H9 (cell line): ENCODE measurements around the gene SDK2. TPM values are rescaled to one million over a fixed set of nuclear protein-coding genes. Genes with fewer than 3 reads are reported as not detected.

Source experiments
- DNase-seq: peaks from one replicate; pipeline ENCODE4 v3.0.0-alpha.2; 2017
- H2AFZ ChIP-seq: one replicate; pipeline ENCODE4 v1.6.1; 2013; ENCODE audit warnings: mild to moderate bottlenecking, low read length, control low read depth, moderate library complexity
- H2AK5ac ChIP-seq: 2 replicates; pipeline ENCODE4 v1.6.1; 2013; ENCODE audit warnings: low read length, control low read depth, mixed read lengths; ENCODE audit not compliant: insufficient read length
- H2BK120ac ChIP-seq: one replicate; pipeline ENCODE4 v1.6.1; 2013; ENCODE audit warnings: low read depth, mild to moderate bottlenecking, low read length, control low read depth, inconsistent platforms; ENCODE audit not compliant: poor library complexity, severe bottlenecking
- H2BK12ac ChIP-seq: 2 replicates; pipeline ENCODE4 v1.6.1; 2013; ENCODE audit warnings: low read length, control low read depth, mixed read lengths, low read depth; ENCODE audit not compliant: insufficient read length
- H2BK15ac ChIP-seq: 2 replicates; pipeline ENCODE4 v1.6.1; 2013; ENCODE audit warnings: low read depth, low read length, control low read depth
- H2BK20ac ChIP-seq: one replicate; pipeline ENCODE4 v1.6.1; 2013; ENCODE audit warnings: low read depth, mild to moderate bottlenecking, low read length, control low read depth, inconsistent platforms; ENCODE audit not compliant: poor library complexity, severe bottlenecking
- H2BK5ac ChIP-seq: 2 replicates; pipeline ENCODE4 v1.6.1; 2013; ENCODE audit warnings: low read length, control low read depth, mixed read lengths; ENCODE audit not compliant: insufficient read length
- H3K14ac ChIP-seq: 2 replicates; pipeline ENCODE4 v1.6.1; 2013; ENCODE audit warnings: low read length, control low read depth; ENCODE audit not compliant: insufficient read depth
- H3K18ac ChIP-seq: 2 replicates; pipeline ENCODE4 v1.6.1; 2013; ENCODE audit warnings: low read depth, mild to moderate bottlenecking, mixed read lengths, low read length, control low read depth; ENCODE audit not compliant: insufficient read length
- H3K23ac ChIP-seq: 2 replicates; pipeline ENCODE4 v1.6.1; 2013; ENCODE audit warnings: low read length, control low read depth, mixed read lengths, low read depth; ENCODE audit not compliant: insufficient read length
- H3K23me2 ChIP-seq: 2 replicates; pipeline ENCODE4 v1.6.1; 2013; ENCODE audit warnings: low read depth, mild to moderate bottlenecking, mixed read lengths, low read length, control low read depth; ENCODE audit not compliant: insufficient read length, poor library complexity, severe bottlenecking
- H3K27ac ChIP-seq: 2 replicates; pipeline ENCODE4 v1.5.1; 2013; ENCODE audit warnings: low read length, control low read depth, mixed read lengths, low read depth; ENCODE audit not compliant: insufficient read length
- H3K27me3 ChIP-seq: 2 replicates; pipeline ENCODE4 v1.6.1; 2013; ENCODE audit warnings: low read length, control low read depth, inconsistent platforms; ENCODE audit not compliant: insufficient read depth
- H3K4ac ChIP-seq: 2 replicates; pipeline ENCODE4 v1.6.1; 2013; ENCODE audit warnings: low read depth, mild to moderate bottlenecking, control low read depth, inconsistent platforms, low read length, moderate library complexity
- H3K4me1 ChIP-seq: 2 replicates; pipeline ENCODE4 v1.6.1; 2013; ENCODE audit warnings: low read length, control low read depth, inconsistent platforms; ENCODE audit not compliant: insufficient read depth
- H3K4me2 ChIP-seq: 2 replicates; pipeline ENCODE4 v1.6.1; 2013; ENCODE audit warnings: low read length, control low read depth, mixed read lengths; ENCODE audit not compliant: insufficient read length, insufficient read depth
- H3K56ac ChIP-seq: 2 replicates; pipeline ENCODE4 v1.6.1; 2013; ENCODE audit warnings: low read depth, mild to moderate bottlenecking, mixed read lengths, low read length, control low read depth; ENCODE audit not compliant: insufficient read length
- H3K79me1 ChIP-seq: 2 replicates; pipeline ENCODE4 v1.6.1; 2013; ENCODE audit warnings: low read depth, mild to moderate bottlenecking, moderate library complexity, low read length, control low read depth, inconsistent platforms; ENCODE audit not compliant: insufficient read depth, poor library complexity, severe bottlenecking
- H3K79me2 ChIP-seq: 2 replicates; pipeline ENCODE4 v1.6.1; 2013; ENCODE audit warnings: low read length, control low read depth, inconsistent platforms; ENCODE audit not compliant: insufficient read depth
- H3K9ac ChIP-seq: 2 replicates; pipeline ENCODE4 v1.6.1; 2013; ENCODE audit warnings: low read length, control low read depth, mixed read lengths; ENCODE audit not compliant: insufficient read length; ENCODE audit errors: extremely low read depth
- H3K9me3 ChIP-seq: one replicate; pipeline ENCODE4 v1.6.1; 2013; ENCODE audit warnings: low read depth, low read length, inconsistent platforms; ENCODE audit not compliant: control insufficient read depth
- H3T11ph ChIP-seq: one replicate; pipeline ENCODE4 v1.6.1; 2013; ENCODE audit warnings: mild to moderate bottlenecking, low read length, control low read depth, inconsistent platforms
- H4K20me1 ChIP-seq: one replicate; pipeline ENCODE4 v1.6.1; 2013; ENCODE audit not compliant: control insufficient read depth, insufficient read length, insufficient read depth
- H4K5ac ChIP-seq: 2 replicates; pipeline ENCODE4 v1.6.1; 2013; ENCODE audit warnings: low read depth, mild to moderate bottlenecking, mixed read lengths, low read length, control low read depth; ENCODE audit not compliant: insufficient read length
- H4K8ac ChIP-seq: replicated peaks from 2 replicates; pipeline ENCODE4 v1.6.1; 2013; ENCODE audit warnings: low read length, control low read depth, mixed read lengths, low read depth; ENCODE audit not compliant: insufficient read length
- H4K91ac ChIP-seq: 2 replicates; pipeline ENCODE4 v1.6.1; 2013; ENCODE audit warnings: low read depth, mild to moderate bottlenecking, moderate library complexity, mixed read lengths, low read length, control low read depth; ENCODE audit not compliant: insufficient read length
- H3K27ac Mint-ChIP-seq, 3 experiments: 2 replicates in 2 of 3; 3 replicates in 1 of 3; pipeline ENCODE4 v1.8.0; 2020 to 2021; ENCODE audit warnings: mixed read lengths in 3 of 3, mild to moderate bottlenecking in 1 of 3, moderate library complexity in 1 of 3
- H3K27me3 Mint-ChIP-seq: 2 replicates; pipeline ENCODE4 v1.8.0; 2021; ENCODE audit warnings: low read depth, mild to moderate bottlenecking, moderate library complexity, mixed read lengths
- H3K36me3 Mint-ChIP-seq, 3 experiments: 2 replicates in 2 of 3; 3 replicates in 1 of 3; pipeline ENCODE4 v1.8.0; 2020 to 2021; ENCODE audit warnings: low read depth in 3 of 3, mixed read lengths in 3 of 3; ENCODE audit not compliant: insufficient read depth in 1 of 3
- H3K4me1 Mint-ChIP-seq, 2 experiments: 2 replicates each; pipeline ENCODE4 v1.8.0; 2020; ENCODE audit warnings: mixed read lengths in 2 of 2
- H3K4me3 Mint-ChIP-seq, 2 experiments: 2 replicates in 1 of 2; 3 replicates in 1 of 2; pipeline ENCODE4 v1.8.0; 2020 to 2021; ENCODE audit warnings: mild to moderate bottlenecking in 2 of 2, mixed read lengths in 2 of 2, moderate library complexity in 1 of 2
- H3K9me3 Mint-ChIP-seq, 2 experiments: 2 replicates in 1 of 2; 3 replicates in 1 of 2; pipeline ENCODE4 v1.8.0; 2020; ENCODE audit warnings: mild to moderate bottlenecking in 2 of 2, mixed read lengths in 2 of 2, moderate library complexity in 1 of 2
- CTCF ChIP-seq: fragments of 200-600 bp; sonication (generic); conservative IDR thresholded peaks from 3 replicates; pipeline ENCODE4 v1.8.0; 2021; ENCODE audit warnings: antibody characterized with exemption, mild to moderate bottlenecking
- WGBS: extraction: QIAGEN DNeasy Blood & Tissue Kit; methylation state at CpG from one replicate; pipeline ENCODE4 v1.1.7; 2013; ENCODE audit warnings: missing lambda C conversion rate, low lambda C conversion rate, mixed read lengths; ENCODE audit not compliant: insufficient read length; ENCODE audit errors: extremely low coverage; 5-methylcytosine and 5-hydroxymethylcytosine counted together
- total RNA-seq: library from RNA; stranded (reverse); gene quantifications from 2 replicates; pipeline ENCODE4 v1.2.1, GENCODE V29; 2021

SDK2 gene
- total RNA-seq, 1 experiment from 2014 or later, result 9.1 TPM

GRCh38 chr17:73582359-73582758 is 61.9 kb downstream of the SDK2 start:
- Histone ChIP-seq H3K4me2 (no peak overlapping the region), H4K91ac (no peak overlapping the region), H3K23me2 (no peaks in the 10 kb centered on the region), H3K4me1 (no peaks in the 10 kb centered on the region; the same call in none of the 2 replicates), H2BK20ac (no peak overlapping the region), H2BK12ac (no peak overlapping the region), H3K23ac (no peak overlapping the region), H4K8ac (no peak overlapping the region), H3K14ac (no peak overlapping the region), H2BK5ac (no peak overlapping the region), H4K5ac (no peak overlapping the region), H3K79me2 (no peaks in the 10 kb centered on the region), H2BK120ac (no peak overlapping the region), H3K27me3 (no peaks in the 10 kb centered on the region), H3K56ac (no peak overlapping the region), H3K9me3 (no peaks in the 10 kb centered on the region), H4K20me1 (no peaks in the 10 kb centered on the region), H3K79me1 (no peaks in the 10 kb centered on the region), H3K27ac (no peak overlapping the region), H3K18ac (no peak overlapping the region), H2BK15ac (no peak overlapping the region), H3T11ph (no peak overlapping the region), H2AK5ac (no peak overlapping the region), H2AFZ (no peak overlapping the region), H3K9ac (no peak overlapping the region), H3K4ac (no peak overlapping the region)
- TF ChIP-seq CTCF, result no peak
- Mint-ChIP-seq H3K27ac (no peak overlapping the region), H3K27me3 (no peaks in the 10 kb centered on the region; the same call in none of the 2 replicates), H3K9me3 (no peaks in the 10 kb centered on the region), H3K36me3 (no peaks in the 10 kb centered on the region), H3K4me1 (peaks cover 29 to 35% of the 10 kb centered on the region in 2 experiments), H3K4me3 (no peak overlapping the region)
- DNase-seq, result no peak
- no CpG with 5 or more reads among the region's 6 CpGs for WGBS
